ENCODE data around the gene PTPRZ1. TPM values are rescaled to one million over a fixed set of nuclear protein-coding genes. Genes with fewer than 3 reads are reported as not detected.

Gene PTPRZ1
- total RNA-seq, 1 experiment from 2014 or later = 74.2 TPM

DNA sequence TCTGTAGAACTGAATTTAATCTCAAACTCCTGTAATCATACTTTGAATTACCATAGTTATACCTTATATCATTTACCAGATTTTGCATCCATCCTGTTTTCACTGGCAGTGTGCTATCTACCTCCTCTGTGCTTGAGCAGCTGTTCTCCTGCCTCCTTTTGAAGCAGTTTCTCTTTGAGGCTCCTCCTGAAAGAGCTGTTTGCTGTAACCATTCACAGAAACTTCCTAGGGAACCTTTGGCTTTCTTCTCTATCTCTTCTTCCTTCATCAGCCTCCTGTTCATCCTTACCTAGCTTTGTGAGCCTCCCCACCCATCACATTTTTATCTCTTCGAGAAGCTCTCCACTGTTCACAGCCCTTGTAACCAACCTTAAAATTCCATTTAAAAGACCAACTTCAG is 162.9 kb downstream of the PTPRZ1 start:
- no peaks in the 10 kb centered on the region for H3K9me3 ChIP-seq (ENCODE audit: control insufficient read depth, low read depth, low read length)
- WGBS (ENCODE audit: extremely low coverage, insufficient read length, low lambda C conversion rate) = no CpG with 5 or more reads among the region's 1 CpG
- no peaks in the 10 kb centered on the region for H3K4me1 ChIP-seq (ENCODE audit: insufficient read depth, low read length)
- no peak overlapping the region for H3K27ac Mint-ChIP-seq
- no peak for DNase-seq
- H3K14ac ChIP-seq (ENCODE audit: insufficient read depth, low read length) = no peak overlapping the region
- no peak overlapping the region for H3K23ac ChIP-seq (ENCODE audit: insufficient read length, low read depth, low read length)
- H3K4me3 Mint-ChIP-seq = no peak overlapping the region
- no peak overlapping the region for H3K4ac ChIP-seq (ENCODE audit: low read depth, low read length)
- no peak overlapping the region for H2BK120ac ChIP-seq (ENCODE audit: low read depth, low read length, poor library complexity, severe bottlenecking)
- H2BK20ac ChIP-seq (ENCODE audit: low read depth, low read length, poor library complexity, severe bottlenecking) = no peak overlapping the region
- H4K5ac ChIP-seq (ENCODE audit: insufficient read length, low read depth, low read length) = no peak overlapping the region
- H2BK15ac ChIP-seq (ENCODE audit: low read depth, low read length) = no peak overlapping the region
- no peaks in the 10 kb centered on the region for H4K20me1 ChIP-seq (ENCODE audit: control insufficient read depth, insufficient read depth, insufficient read length)
- no peak overlapping the region for H2AK5ac ChIP-seq (ENCODE audit: insufficient read length, low read length)
- no peak overlapping the region for H3K56ac ChIP-seq (ENCODE audit: insufficient read length, low read depth, low read length)
- no peaks in the 10 kb centered on the region; the same call in 1 of the 2 replicates for H3K79me2 ChIP-seq (ENCODE audit: insufficient read depth, low read length)
- H2BK5ac ChIP-seq (ENCODE audit: insufficient read length, low read length) = no peak overlapping the region
- no peak overlapping the region for H3K4me2 ChIP-seq (ENCODE audit: insufficient read depth, insufficient read length, low read length)
- H3K9ac ChIP-seq (ENCODE audit: extremely low read depth, insufficient read length, low read length) = no peak overlapping the region
- no peak overlapping the region for H4K8ac ChIP-seq (replicated peaks; ENCODE audit: insufficient read length, low read depth, low read length)
- no peak overlapping the region for H3T11ph ChIP-seq (ENCODE audit: low read length)
- H3K27me3 Mint-ChIP-seq (ENCODE audit: low read depth) = no peaks in the 10 kb centered on the region
- H3K36me3 Mint-ChIP-seq (ENCODE audit: insufficient read depth in 1 of 3, low read depth in 3 of 3) = peaks cover 43 to 54% (median 51%) of the 10 kb centered on the region in 3 experiments
- no peak overlapping the region for H3K18ac ChIP-seq (ENCODE audit: insufficient read length, low read depth, low read length)
- H3K27me3 ChIP-seq (ENCODE audit: insufficient read depth, low read length) = no peaks in the 10 kb centered on the region
- no peak overlapping the region for H4K91ac ChIP-seq (ENCODE audit: insufficient read length, low read depth, low read length)
- H3K4me1 Mint-ChIP-seq = no peaks in the 10 kb centered on the region
- TF ChIP-seq, protein P1, sequence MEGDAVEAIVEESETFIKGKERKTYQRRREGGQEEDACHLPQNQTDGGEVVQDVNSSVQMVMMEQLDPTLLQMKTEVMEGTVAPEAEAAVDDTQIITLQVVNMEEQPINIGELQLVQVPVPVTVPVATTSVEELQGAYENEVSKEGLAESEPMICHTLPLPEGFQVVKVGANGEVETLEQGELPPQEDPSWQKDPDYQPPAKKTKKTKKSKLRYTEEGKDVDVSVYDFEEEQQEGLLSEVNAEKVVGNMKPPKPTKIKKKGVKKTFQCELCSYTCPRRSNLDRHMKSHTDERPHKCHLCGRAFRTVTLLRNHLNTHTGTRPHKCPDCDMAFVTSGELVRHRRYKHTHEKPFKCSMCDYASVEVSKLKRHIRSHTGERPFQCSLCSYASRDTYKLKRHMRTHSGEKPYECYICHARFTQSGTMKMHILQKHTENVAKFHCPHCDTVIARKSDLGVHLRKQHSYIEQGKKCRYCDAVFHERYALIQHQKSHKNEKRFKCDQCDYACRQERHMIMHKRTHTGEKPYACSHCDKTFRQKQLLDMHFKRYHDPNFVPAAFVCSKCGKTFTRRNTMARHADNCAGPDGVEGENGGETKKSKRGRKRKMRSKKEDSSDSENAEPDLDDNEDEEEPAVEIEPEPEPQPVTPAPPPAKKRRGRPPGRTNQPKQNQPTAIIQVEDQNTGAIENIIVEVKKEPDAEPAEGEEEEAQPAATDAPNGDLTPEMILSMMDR (conservative IDR thresholded peaks at IDR 0.05) = no peak
- H3K23me2 ChIP-seq (ENCODE audit: insufficient read length, low read depth, low read length, poor library complexity, severe bottlenecking) = no peaks in the 10 kb centered on the region
- H2AFZ ChIP-seq (ENCODE audit: low read length) = no peak overlapping the region
- H2BK12ac ChIP-seq (ENCODE audit: insufficient read length, low read depth, low read length) = no peak overlapping the region
- H3K79me1 ChIP-seq (ENCODE audit: insufficient read depth, low read depth, low read length, poor library complexity, severe bottlenecking) = no peaks in the 10 kb centered on the region
- no peak overlapping the region for H3K27ac ChIP-seq (ENCODE audit: insufficient read length, low read depth, low read length)
- no peaks in the 10 kb centered on the region for H3K9me3 Mint-ChIP-seq
